ENCODE results near the gene NANOS3. TPM values are rescaled to one million over a fixed set of nuclear protein-coding genes. Genes with fewer than 3 reads are reported as not detected.
A peak's percentile ranks its signal among the peaks of the same experiment; 100 is the strongest.
"Not testable (repeated sequence)": the region's sequence is repeated elsewhere in the genome, so short reads cannot be mapped to it uniquely, and the experiment has no call there.

Gene NANOS3
- total RNA-seq, 1 donor from 2014 or later: 0.40 TPM

DNA sequence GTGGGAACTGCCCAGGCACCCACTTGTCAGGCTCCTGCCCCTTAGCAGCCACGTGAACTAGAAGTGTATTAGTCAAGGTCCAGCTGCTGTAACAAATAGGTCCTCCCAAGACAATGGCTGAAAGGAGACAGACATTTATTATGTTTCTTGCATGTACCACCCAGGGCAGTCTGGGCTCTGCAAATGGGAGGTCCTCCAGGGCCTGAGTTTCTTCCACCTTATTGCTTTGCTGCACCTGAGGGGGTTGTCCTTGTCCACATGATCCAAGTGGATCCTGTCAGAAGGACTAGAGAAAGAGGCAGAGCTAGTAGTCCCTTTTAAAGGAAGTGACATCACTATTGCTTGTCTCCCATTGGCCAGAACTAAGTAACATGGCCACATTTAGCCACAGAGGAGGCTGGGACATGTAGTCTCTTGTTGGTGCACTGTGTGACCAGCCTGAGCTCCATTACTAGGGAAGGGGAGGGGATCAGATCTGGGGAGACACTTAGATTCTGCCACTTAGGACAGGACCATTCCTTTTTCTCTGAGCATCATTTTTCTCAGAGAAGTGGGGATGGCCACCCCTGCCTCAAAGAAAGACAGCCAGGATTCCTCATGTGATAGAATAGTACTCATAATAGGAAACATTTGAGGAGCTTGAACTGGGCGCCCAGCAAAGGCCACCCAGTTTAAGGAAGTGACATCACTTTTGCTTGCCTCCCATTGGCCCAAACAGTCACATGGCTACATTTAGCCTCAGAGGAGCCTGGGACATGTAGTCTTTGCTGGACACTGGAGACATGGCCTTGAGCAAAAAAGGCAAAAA lies 44.2 kb downstream of the NANOS3 start:
- DNase-seq (ENCODE audit: low read depth in 2 of 2): peak; percentile 49 to 51

DNA sequence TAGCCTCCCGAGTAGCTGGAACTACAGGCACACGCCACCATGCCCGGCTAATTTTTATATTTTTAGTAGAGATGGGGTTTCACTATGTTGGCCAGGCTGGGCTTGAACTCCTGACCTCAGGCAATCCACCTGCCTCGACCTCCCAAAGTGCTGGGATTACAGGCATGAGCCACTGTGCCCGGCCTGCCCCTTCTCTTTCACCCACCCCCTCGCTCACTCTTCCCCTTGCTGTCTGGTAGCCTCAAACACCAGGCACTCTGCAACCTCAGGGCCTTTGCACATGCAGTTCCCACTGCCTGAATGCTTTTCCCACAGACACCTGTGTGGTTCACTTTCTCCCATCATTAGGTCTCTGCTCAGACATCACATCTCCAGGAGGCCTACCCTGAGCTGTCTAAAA lies 45.2 kb downstream of the NANOS3 start:
- DNase-seq (ENCODE audit: low read depth in 2 of 2): not testable (repeated sequence)

DNA sequence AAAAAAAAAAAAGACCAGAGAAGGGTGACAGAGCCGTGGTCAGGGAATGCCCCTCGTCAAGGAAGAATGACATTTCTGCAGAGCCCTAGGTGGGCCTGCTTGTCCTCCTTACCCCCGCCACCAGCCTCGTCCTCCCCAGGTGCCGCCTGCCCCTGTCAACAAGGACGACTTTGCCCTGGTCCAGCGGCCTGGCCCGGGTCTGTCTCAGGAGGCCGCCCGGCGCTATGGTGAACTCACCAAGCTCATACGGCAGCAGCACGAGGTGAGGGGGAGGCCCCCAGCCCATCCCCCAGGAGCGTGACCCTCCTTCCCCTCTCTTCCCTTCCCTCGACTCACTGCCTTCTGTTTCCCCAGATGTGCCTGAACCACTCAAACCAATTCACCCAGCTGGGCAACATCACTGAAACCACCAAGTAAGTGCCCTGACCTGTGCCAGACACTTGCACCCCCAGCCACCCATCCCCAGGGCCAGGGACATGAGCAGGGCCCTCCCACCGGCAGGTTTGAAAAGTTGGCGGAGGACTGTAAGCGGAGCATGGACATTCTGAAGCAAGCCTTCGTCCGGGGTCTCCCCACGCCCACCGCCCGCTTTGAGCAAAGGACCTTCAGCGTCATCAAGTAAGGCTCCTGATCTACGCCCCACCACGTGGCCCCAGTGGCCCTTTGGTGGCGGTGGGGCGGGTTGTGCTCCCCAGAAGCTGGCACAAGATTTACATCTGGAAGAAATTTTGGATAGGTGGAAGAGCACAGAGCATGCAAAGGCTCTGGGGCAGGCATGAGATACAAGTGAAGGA lies 46.5 kb downstream of the NANOS3 start:
- DNase-seq (ENCODE audit: low read depth in 2 of 2): no peak

DNA sequence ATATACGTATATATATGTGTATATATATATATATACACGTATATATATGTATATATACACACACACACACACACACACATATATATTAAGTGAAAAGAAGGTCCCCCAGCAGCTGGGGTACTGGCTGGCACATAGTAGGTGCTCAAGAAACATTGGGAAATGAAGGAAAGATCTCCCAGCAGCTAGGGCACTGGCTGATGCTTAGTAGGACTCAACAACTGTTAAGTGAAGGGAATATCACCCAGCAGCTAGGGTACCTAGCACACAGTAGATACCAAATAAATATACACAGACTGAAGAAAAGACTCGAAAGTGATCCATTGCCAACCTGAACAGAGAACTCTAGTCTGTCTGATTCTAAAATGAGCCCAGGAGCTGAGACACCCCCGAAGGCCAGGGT lies 49.1 kb downstream of the NANOS3 start:
- DNase-seq (ENCODE audit: low read depth in 2 of 2): no peak

DNA sequence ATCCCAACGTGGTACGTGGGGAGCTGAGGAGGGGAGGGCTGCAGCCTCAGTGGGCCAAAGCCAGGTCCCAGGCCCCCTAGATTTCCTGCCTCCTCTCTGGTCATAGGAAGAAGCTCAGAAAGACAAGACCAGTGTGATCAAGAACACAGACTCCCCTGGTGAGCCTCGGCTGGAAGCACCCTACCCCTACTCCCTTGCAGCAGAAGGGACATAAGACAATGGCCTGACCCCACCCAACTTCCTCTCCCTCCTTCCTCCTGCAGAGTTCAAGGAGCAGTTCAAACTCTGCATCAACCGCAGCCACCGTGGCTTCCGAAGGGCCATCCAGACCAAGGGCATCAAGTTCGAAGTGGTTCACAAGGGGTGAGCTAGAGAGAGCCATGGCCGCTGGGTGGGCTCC lies 49.8 kb downstream of the NANOS3 start:
- DNase-seq (ENCODE audit: low read depth in 2 of 2): no peak

DNA sequence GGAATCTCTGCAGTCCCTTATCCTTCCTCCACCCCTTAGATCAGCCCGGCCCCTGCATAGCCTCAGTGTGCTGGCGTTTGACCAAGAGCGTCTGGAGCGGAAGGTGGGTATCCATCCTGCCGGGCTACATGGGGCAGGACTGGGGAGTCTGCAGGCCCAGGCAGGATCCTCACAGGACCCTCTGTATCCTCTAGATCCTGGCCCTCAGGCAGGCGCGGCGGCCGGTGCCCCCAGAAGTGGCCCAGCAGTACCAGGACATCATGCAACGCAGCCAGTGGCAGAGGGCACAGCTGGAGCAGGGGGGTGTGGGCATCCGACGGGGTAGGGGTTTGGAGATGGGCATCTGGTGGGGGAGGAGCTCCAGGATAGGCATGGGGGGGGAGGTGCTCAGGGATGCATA lies 52.4 kb downstream of the NANOS3 start:
- DNase-seq (ENCODE audit: low read depth in 2 of 2): no peak

DNA sequence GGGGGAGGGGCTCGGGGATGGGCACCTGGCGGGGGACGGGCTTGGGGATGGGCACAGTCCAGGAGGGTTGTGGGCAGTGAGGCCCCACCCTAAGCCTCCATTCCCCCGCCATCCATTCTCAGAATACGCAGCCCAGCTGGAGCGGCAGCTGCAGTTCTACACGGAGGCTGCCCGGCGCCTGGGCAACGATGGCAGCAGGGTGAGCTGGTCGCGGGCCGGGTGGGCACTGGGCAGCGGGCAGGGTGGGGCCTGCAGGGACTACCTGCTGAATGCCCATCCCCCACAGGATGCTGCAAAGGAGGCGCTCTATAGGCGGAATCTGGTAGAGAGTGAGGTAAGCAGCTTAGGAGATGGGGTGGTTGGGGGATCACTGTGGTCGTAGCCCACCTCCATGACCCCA lies 53.0 kb downstream of the NANOS3 start:
- DNase-seq (ENCODE audit: low read depth in 2 of 2): no peak

Other genes starting within 250 kb of the NANOS3 start
- 17.0 and 22.4 TPM in 2 replicates for gene MRI1, start 112.6 kb upstream of the NANOS3 start, total RNA-seq
- 37.5 and 46.2 TPM in 2 replicates for gene C19orf53, start 102.7 kb upstream of the NANOS3 start, total RNA-seq
- gene ZSWIM4, start 81.7 kb upstream of the NANOS3 start, total RNA-seq: 7.8 and 11.3 TPM in 2 replicates
- under 0.01 and 0.20 TPM in 2 replicates for gene BRME1, start 29.0 kb downstream of the NANOS3 start, total RNA-seq
- 3.3 and 3.8 TPM in 2 replicates for gene CC2D1A, start 29.1 kb downstream of the NANOS3 start, total RNA-seq
- not detected in 2 replicates for gene PODNL1, start 61.3 kb downstream of the NANOS3 start, total RNA-seq
- gene DCAF15, start 75.4 kb downstream of the NANOS3 start, total RNA-seq: 6.1 and 8.5 TPM in 2 replicates
- gene RFX1, start 129.2 kb downstream of the NANOS3 start, total RNA-seq: 1.3 and 2.2 TPM in 2 replicates
- gene RLN3, start 151.0 kb downstream of the NANOS3 start, total RNA-seq: not detected in 2 replicates
- gene IL27RA, start 154.6 kb downstream of the NANOS3 start, total RNA-seq: 1.2 and 4.1 TPM in 2 replicates
- gene PALM3, start 184.9 kb downstream of the NANOS3 start, total RNA-seq: not detected in 2 replicates
- gene MISP3, start 195.7 kb downstream of the NANOS3 start, total RNA-seq: 0.22 TPM in 1 of 2 replicates, not detected in the other
- gene C19orf67, start 208.6 kb downstream of the NANOS3 start, total RNA-seq: not detected in 2 replicates
- 8.3 and 18.3 TPM in 2 replicates for gene SAMD1, start 213.6 kb downstream of the NANOS3 start, total RNA-seq
- gene PRKACA, start 240.6 kb downstream of the NANOS3 start, total RNA-seq: 27.0 and 32.9 TPM in 2 replicates